RCC 7860 (cell line): Measurements from ENCODE around the gene LRRC46.

Experiments
- DNase-seq: peaks from one replicate; pipeline ENCODE4 v3.0.0-alpha.2; 2015; ENCODE audit warnings: low spot score
- FAIRE-seq: peaks from 2 replicates; lab custom pipeline; 2012; peaks lifted over from hg19 to GRCh38; lab: Jason Lieb, UNC

LRRC46 gene

DNA sequence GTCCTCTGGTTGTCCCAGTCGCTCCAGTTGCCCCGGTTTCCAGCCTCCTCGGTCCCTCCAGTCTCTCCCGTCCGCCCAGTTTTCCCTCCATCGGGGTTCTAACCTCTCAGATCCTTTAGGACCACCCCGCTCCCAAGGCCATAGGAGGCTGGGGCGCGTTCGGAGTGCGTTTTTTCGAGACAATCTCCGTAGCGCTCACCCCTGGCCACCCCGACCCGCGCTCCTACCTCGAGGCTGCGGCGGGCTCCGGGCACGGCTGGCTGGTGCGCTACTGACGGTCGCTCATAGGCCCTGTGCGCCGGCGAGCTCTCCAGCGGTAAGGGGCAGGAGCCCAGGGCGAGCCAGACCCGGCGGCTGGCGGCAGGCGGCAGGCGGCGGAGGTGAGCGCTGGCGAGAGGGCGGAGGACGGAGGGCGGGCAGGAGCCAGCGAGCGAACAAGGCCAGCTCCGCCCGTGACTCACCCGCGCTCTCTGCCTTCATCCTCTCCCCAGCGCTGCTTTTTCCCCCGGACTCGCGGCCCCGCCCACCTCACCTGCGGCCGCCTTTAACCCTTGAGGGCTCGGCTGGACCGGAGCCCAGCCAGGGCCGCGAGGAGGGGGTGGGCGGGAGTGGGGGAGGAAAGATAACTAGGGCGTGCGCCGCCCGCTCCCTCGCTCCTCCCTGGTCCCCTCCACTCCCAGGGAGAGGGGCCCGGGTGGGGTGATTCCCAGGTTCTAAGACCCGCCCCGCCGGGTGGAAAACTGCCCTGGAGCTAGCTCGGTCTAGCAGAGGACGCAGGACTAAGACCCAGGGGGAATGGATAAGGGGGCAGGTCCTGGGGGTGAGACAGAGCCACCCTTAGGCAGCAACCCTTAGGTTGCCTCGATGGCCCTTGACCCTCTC lies 19.5 kb downstream of the LRRC46 start, which contains the start of gene SP6:
SP6 (minus strand) TSS at position 472 of the 882 bp plus-strand sequence. CDS start 2,734 bp downstream, outside the sequence.
- no peak for FAIRE-seq
- peak; percentile 69 for DNase-seq

DNA sequence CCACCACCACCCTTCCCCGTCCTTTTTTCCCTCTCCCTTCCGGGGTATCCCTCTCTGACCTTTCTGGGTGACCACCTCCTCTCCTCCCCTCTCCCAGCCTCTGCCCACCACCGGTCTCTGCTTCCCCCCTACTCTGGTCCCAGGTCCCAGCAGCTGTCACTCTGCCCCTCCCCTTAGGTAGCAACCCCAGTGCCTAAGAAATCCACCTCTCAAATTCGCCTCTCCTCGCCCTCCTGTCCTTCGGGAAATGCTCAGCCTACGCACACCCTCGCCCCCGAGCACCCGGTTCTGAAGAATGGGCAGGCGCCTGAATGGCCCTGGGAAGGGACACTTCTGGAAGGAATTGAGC lies 20.3 kb downstream of the LRRC46 start:
- no peak for DNase-seq
- no peak for FAIRE-seq

DNA sequence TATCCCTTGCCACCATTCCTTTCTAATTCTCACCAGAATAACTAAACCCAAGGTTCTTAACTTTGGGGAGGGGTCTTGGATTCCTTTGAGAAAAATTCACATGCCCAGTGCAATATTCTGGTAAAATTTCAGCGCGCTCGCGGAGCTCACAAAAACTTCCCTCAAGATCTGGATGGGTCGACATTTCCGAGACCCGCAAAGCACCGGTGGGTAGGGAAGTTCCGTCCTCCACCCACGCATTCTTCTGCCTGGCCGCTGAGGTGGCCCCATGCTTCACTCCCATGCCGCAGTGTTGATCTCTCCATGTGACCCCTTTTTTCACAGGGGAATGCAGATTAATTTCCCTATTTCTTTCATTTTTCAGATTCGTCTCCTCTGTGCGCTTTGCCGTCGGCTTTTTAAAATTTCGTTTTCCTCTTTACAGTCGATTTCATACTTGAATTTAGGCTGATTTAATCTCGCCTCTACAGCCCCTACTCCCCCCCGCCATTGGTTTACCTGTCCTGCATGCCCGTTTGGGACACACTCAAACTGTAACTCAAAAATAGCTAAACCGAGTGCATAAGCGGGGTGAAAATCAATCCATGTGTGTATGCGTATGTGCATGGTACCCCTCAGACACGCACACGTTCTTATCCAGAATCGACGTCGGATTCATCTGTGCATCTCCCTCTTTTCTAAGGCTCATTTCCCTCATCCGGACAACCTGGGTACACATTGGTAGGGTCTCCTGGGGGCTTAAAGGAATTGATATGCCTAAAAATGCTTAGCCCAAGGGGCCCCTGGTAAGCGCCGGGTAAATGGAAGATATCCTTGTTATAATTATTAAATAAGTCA lies 20.9 kb downstream of the LRRC46 start:
- no peak for FAIRE-seq
- DNase-seq: no peak

DNA sequence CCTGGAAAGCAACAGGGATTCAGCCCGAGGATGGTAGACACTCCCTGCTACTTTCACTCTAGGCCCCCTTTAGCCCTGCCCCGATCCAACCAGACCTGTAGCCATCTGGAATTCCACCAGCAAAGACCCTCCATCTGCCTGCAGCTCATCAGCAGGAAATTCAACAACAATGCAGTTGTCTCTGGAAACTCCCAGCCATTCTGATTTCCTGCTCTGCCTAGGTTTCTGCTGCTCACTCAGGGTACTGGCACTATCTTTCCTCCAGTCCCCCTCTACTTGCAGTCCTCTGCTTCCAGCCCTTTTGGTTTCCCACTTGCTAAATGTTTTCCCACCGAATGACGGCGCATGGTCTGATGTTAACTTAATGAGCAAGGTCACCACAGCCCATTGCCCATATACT lies 22.1 kb downstream of the LRRC46 start:
- no peak for DNase-seq

GRCh38 chr17:47855737-47856136 lies 24.3 kb downstream of the LRRC46 start:
- DNase-seq: no peak
- no peak for FAIRE-seq

More for the DNA sequence above, 22.1 kb downstream of the LRRC46 start:
- no peak for FAIRE-seq

DNA sequence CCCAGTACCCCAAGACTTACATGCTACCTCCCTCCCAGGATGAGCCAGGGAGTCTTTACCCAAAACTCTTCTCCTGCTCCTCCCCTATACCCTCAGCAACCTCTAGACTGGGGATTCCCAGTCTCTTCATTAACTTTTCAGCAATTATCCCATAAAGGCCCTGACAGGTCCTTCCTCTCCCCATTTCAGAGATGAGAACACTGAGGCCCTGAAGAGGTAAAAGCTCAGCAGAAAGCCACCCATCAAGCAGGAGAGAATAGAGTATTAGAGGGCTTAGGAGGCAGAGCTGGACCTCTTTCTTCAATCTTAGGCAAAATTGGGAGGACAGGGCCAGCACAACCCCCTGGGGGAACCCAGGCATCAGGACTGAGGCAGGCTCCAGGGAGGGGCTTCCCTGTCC lies 25.4 kb downstream of the LRRC46 start:
- no peak for FAIRE-seq
- no peak for DNase-seq

DNA sequence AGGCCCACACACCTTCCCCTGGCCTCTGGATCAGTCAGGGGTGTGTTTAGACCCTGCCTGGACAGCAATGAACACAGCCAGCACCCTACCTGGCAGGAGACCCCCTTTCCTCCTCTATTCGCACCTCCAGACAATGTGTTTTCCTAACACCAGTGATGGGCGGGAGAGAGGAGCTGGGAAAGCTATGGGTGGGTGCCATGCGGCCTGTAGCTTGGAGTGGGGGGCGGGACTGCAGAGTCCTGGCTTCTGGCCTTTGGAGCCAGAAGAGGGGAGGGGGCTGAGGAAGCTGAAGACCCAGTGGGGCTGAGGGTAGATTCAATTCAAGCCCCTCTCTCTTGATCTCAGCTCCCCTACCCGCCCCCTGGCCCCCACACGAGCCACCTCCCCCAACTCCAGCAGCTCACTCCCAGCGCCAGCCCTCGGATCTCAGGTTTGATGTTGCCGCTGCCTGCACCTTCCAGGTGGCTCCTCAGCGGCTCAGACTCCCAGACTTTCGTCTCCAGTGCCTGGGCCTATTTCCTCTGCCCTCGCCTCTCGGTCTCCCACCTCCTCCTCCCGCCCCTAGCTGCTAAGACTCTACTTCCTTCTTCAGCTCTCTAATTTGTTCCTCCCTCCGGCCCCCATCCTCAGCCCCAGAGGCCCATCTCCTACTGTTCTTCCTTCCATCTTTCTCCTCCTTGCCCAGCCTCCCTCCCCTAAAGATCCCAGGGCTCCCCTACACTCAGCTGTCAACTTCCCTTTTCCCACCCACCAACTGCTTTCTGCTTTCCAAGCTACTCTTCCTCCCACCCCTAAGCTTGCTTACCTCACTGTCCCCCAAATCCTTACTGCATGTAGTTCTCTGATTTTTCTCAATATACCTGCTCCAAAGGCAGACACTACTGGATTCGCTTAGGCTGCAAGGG lies 26.3 kb downstream of the LRRC46 start:
- no peak for DNase-seq
- no peak for FAIRE-seq

GRCh38 chr17:47860386-47860785 lies 28.9 kb downstream of the LRRC46 start:
- DNase-seq: no peak
- no peak for FAIRE-seq

DNA sequence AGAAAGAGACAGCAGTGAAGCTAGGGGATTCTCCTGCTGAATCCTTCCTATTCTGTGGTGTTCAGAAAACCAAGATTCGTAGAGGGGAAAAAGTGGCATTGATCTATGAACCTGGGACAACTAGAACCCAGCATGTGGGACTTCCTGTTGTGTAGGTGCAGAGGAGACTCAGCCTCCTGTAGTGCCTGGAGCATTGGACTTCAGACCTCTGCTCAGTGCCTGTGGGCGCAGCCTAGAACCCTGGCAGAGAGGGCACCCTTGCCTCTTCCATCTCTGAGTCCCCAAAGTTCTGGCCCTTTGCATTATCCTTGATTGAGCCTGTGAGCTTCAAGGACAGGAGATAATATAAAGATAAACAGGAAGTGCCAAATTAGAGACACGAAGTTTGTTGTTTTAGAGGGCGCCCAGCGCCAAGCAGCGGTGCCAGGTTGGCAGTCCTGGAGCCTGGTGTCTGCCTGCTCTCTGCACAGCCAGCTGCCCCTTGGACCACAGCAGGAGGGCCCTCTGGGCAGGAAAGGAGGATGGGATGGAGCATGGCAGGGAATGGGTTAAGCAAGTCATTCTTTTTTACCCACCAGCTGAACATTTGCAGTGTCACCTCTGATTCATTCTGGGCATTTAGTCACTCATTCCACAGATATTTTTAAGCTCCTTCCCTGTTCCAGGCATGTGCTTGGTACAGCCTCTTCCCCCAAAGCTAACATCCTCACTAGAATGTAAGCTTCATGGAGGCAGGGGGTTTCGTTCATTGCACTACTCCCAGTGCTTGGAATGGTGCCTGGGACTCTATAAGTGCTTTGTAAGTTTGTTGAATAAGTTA lies 31.4 kb downstream of the LRRC46 start:
- peak; percentile 80 for FAIRE-seq

GRCh38 chr17:47864791-47865216 lies 33.3 kb downstream of the LRRC46 start:
- FAIRE-seq: no peak
- no peak for DNase-seq

More for the DNA sequence above, 31.4 kb downstream of the LRRC46 start:
- peak; percentile 89 for DNase-seq

- DNase-seq: no peak
- FAIRE-seq: no peak
Measured at GRCh38 chr17:47866941-47867340, 35.5 kb downstream of the LRRC46 start.

GRCh38 chr17:47867813-47868533 lies 36.5 kb downstream of the LRRC46 start:
- FAIRE-seq (no peak), DNase-seq (no peak)

GRCh38 chr17:47869114-47869513 lies 37.6 kb downstream of the LRRC46 start:
- FAIRE-seq (no peak), DNase-seq (no peak)

- DNase-seq (no peak), FAIRE-seq (no peak)
Measured at GRCh38 chr17:47870056-47870455, 38.6 kb downstream of the LRRC46 start.

DNA sequence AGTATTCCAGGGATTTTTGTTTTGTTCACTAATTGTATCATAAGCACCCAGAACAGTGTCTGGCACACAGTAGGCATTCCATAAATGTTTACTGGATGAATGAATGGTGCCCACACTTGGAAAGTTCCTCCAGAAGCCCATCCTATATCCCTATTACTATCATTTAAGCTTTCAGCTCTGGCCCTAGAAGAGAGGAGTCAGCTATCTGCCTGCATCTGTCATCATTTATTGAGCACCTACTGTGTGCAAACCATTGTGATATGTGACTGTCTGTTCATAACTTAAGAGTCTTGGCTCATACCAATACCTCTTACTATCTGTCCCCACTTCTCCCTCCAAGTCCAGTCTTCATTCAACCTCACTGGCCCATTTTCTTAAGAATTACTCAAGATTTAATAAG lies 39.6 kb downstream of the LRRC46 start:
- FAIRE-seq (no peak), DNase-seq (no peak)

DNA sequence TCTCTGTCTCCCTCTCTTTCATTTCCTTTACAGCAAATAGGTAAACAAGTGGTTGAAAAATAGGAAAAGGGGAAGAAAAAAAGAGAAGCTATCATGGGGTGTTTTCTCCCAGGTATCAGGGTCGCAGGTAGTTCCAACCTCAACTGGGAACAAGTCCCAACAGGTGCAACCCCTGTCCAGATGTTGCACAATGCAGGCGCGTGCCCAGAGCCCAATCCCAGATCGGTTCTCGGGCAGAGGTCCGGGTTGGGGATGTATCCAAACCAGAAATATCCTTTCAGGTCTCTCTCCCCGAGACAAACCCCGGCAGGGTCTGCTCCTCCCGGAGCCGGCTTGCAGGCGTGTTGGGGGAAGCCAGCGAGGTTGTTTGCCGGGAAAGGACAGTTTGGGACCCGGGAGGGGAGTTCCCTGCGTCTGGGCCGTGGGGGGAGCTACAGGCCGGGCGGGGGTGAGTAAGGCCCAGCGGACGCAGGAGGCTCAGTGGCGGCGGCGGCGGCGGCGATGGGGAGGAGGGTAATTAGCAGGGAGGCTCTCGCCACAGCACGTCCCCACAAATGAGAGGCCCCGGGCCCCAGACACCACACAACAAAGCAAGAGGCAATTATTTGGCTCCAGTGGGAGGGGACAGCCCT lies 40.7 kb downstream of the LRRC46 start:
- no peak for FAIRE-seq
- DNase-seq: no peak

DNA sequence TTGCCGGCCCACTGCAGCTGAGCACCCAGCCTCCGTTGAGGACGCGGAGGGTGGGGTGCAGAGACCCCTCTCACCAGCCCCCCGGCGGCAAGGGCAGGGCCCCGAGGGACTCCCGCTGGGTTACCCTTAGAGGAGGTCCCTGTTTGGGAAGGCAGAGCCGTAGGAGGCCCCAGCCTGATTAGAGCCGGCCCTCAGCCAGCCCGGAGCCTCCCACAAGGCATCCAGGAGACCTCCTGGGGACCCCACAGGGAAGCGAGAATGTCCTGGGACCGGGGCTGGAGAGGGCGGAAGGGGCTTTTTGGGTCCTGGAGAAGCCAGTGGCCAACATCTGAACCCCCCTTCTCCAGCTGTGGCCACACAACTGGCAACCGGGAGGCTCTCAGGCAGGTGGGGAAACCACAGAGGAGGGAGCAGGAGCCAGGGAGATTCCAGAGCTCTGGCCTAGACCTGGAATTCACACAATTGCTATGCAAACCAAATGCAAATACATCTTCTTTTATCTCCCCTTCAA lies 41.2 kb downstream of the LRRC46 start:
- FAIRE-seq (no peak), DNase-seq (no peak)
